CD1c-positive myeloid dendritic cell (primary cell): ENCODE results near the gene HSD3B7.
"Not testable (repeated sequence)": the region's sequence is repeated elsewhere in the genome, so short reads cannot be mapped to it uniquely, and the experiment has no call there.

Experiments
- DNase-seq: peaks from one replicate; pipeline ENCODE4 v3.0.0-alpha.2; 2016; ENCODE audit errors: extremely low spot score

The HSD3B7 gene

GRCh38 chr16:31000671-31001382, 15.8 kb downstream of the HSD3B7 start:
- DNase-seq, result no peak

- DNase-seq, result no peak
Measured at GRCh38 chr16:31001507-31002249, 16.7 kb downstream of the HSD3B7 start.

DNA sequence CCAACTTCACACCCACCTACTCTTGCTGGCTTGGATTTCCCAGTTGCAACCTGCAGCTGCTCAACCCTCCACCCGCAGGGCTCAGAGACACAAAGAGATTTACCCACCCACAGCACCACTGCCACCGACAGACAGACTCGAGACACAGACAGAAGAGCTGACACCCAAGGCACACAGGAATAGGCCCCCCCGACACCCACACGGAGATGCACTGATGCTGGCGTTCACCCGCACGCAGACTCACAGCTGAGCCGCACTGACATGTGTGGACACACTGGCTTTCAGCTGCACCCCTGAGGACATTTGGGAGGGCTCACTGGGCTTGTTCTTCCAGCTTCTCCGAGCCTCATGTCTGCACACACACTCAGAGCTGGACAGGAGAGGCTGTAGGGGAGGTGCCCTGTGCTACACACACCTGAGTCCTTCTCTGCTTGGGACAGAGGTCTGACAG, 17.3 kb downstream of the HSD3B7 start:
- no peak for DNase-seq

GRCh38 chr16:31002862-31003341, 17.9 kb downstream of the HSD3B7 start:
- no peak for DNase-seq

DNA sequence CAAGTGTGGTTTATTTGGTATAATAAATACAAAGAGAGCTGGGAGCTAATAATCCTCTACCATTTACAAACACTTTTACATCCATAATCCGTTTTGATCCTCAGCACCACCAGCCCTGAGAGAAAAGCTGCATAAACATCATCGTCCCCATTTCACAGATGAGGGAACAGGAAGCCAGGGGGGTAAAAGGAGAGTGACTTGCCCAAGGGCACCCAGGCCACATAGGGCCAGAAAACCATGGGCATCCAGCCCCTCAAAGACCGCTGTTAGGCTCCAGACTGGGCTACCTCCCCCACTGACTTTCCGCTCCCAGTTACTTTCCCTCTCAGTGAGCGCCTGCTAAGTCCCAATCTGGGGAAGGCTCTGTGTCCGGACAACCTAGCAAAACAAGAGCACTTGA, 18.7 kb downstream of the HSD3B7 start:
- no peak for DNase-seq

DNA sequence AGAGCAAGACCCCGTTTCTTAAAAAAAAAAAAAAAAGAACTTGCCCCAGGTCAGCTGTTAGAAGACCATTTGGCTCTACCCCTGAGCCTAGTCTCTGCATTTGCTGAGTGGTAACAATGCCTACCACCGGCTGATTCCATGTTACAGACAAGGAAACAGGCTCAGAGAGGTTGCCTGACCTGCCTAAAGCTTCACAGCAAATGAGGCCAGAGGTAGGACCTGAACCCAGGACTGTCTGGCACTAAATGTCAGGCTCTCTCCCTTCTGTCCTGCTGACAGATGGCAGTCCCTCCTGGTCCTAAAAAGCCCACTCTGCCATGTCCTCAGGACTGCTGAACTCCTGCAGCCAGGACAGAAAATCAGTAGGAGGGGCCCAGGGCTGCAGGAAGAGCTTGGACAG, 19.7 kb downstream of the HSD3B7 start:
- no peak for DNase-seq

- DNase-seq, result no peak
Measured at GRCh38 chr16:31005350-31006085, 20.5 kb downstream of the HSD3B7 start.

GRCh38 chr16:31006086-31006385, 21.0 kb downstream of the HSD3B7 start:
- DNase-seq, result no peak

DNA sequence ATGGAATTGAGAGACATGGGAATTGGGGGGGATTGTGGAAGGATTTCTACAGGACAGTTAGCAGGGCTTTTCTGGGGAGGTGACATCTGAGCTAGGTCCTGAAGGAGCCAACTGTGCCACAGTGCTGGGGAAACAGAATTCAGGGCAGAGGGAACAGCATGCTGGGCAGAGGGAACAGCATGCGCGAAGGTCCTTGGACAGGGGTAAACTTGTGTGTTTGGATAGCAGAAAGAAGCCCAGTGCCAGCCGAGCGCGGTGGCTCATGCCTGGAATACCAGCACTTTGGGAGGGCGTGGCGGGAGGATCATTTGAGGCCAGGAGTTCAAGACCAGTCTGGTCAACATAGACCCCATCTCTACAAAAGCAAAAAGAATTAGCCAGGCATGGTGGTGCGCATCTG, 21.6 kb downstream of the HSD3B7 start:
- DNase-seq, result no peak

DNA sequence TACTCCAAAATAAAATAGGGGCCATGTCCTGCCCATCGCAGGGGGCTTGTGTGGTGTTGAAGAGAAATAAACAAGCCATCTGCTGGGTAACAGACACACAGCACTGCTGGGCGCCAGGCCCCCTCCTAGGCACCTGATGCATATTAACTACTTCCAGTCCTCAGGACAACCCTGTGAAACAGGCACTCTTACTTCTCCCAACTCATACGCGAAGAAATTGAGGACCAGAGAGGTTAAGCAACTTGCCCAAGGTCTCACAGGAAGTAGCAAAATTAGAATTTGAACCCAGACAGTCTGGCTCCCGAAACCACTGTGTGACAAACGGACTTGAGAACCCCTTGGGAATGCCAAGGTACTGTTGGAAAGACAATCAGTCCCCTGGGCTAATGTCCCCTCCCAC, 22.7 kb downstream of the HSD3B7 start:
- DNase-seq, result no peak

DNA sequence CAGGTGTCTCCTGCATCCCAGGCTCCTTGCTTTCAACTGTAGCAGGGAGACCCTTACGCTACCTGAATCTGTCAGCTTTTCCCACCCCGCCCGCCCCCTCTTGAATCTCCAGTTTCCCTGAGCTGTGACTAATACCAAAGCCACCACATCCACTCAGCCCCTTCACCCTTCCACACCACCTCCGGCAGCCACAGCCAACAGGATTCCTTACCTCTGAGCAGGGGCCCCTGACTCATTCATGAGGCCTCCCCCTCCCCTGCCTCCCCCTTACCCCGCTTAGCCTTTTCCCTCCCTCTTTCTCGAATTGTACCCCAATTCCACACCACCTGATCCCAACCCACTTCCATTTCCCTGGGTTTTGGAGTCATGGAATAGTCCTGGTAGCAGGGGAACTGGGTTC, 23.1 kb downstream of the HSD3B7 start:
- DNase-seq, result no peak

GRCh38 chr16:31008551-31008950, 23.5 kb downstream of the HSD3B7 start:
- DNase-seq, result no peak

DNA sequence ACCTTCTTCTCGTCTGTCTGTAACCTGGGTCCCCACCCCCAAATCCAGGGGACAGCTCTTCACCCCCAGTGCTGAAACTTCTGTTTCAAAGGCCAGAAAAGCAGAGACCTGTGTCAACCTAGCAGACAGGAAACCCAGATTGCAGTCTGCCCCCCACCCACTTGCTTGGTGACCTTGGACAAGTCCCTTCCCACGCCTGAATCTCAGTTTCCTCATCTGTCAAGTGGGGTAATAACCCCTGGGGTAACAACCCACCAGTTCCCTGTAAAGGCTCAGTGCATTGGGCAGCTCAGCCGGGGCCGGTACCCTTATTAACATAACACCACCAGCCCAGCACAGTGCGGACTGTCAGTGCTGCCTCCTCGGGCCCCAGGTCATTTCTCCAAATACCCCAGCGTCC, 24.1 kb downstream of the HSD3B7 start:
- no peak for DNase-seq

- DNase-seq, result no peak
Measured at GRCh38 chr16:31009894-31010584, 25.0 kb downstream of the HSD3B7 start.

- no peak for DNase-seq
Measured at GRCh38 chr16:31010585-31011325, 25.7 kb downstream of the HSD3B7 start, which contains the start of gene STX1B. TSS of gene STX1B (minus strand) at chr16:31010638. CDS start at chr16:31010396, 242 bp downstream.

GRCh38 chr16:31011815-31012214, 26.8 kb downstream of the HSD3B7 start:
- not testable (repeated sequence) for DNase-seq

GRCh38 chr16:31013292-31013691, 28.3 kb downstream of the HSD3B7 start:
- not testable (repeated sequence) for DNase-seq

GRCh38 chr16:31016018-31016417, 31.0 kb downstream of the HSD3B7 start:
- DNase-seq, result no peak

GRCh38 chr16:31017756-31018155, 32.7 kb downstream of the HSD3B7 start:
- DNase-seq, result not testable (repeated sequence)

DNA sequence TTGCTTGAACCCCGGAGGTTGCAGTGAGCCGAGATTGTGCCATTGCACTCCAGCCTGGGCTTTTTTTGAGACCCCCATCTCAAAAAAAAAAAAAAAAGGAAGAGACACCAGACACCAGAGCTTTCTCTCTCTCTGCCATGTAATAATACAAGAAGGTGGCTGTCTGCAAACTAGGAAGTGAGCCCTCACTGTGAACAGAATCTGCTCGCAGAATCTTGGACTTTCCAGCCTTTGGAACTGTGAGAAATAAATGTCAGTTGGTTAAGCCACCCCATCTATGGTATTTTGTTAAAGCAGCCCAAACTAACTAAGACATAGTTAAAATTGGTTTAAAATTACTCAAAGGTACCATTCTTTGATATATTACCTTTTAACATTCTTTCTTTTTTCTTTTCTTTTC, 35.5 kb downstream of the HSD3B7 start:
- no peak for DNase-seq

DNA sequence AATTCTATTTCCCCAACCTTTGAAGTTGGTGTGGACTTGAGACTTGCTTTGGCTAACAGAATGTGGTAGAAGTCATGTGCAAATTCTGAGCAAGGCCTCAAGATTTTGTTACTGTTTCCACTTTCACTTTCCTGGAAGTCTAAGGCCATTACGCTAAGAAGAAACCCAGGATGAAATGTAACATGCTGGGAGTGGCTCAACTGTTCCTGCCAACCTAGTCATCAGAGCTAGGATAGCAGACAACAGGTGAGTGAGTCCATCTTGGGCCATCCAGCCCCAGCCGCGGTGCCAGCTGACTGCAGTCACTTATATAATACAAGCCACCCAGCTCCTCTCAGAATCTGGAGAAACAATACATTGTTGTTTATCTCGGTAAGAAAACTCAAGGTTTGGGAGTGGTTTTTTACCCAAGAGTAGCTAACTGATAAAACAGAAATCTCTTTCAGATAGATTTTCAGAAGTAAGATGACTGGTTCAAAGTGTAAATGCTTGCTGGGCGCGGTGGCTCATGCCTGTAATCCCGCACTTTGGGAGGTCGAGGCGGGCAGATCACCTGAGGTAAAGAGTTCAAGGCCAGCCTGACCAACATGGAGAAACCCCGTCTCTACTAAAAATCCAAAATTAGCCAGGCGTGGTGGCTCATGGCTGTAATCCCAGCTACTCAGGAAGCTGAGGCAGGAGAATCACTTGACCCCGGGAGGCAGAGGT, 37.7 kb downstream of the HSD3B7 start:
- DNase-seq, result no peak
